IMR-90 (cell line): Measurements from ENCODE around the gene LRRC1. TPM values are rescaled to one million over a fixed set of nuclear protein-coding genes. Genes with fewer than 3 reads are reported as not detected.

ENCODE experiments used
- ATAC-seq: fragments of 200-7000 bp; cut with Tn5 transposase; 2 replicates; pipeline ENCODE4 v1.9.1; 2020; ENCODE audit warnings: low read depth, mild to moderate bottlenecking, moderate library complexity
- BruUV-seq: library from RNA; stranded (reverse); fragments of 400-500 nt; replicated peaks from 2 replicates; lab custom pipeline; 2021; lab: Mats Ljungman, UMichigan
- CTCF ChIA-PET: fragments of 300-600 bp; formaldehyde crosslinking; extraction: SDS; loops from one replicate; lab custom pipeline; 2021; ENCODE audit warnings: antibody characterized with exemption; lab: Yijun Ruan, JAX
- POLR2A ChIA-PET: fragments of 300-600 bp; sonication (Branson Sonifier 250); formaldehyde crosslinking; loops from one replicate; lab custom pipeline; 2022; ENCODE audit warnings: antibody characterized with exemption; ENCODE audit not compliant: unreplicated experiment; lab: Charles Lee
- DNase-seq: peaks from one replicate; pipeline ENCODE4 v3.0.0; 2013
- H2AFZ ChIP-seq: replicated peaks from 2 replicates; pipeline ENCODE3; 2013; ENCODE audit warnings: low read length, mild to moderate bottlenecking; ENCODE audit not compliant: poor library complexity
- H2AK5ac ChIP-seq: 2 replicates; pipeline ENCODE4 v1.6.1; 2013; ENCODE audit warnings: low read depth, low read length, inconsistent platforms
- H2AK9ac ChIP-seq: replicated peaks from 2 replicates; pipeline ENCODE3; 2013; ENCODE audit warnings: mild to moderate bottlenecking, low read depth, low read length, moderate library complexity; ENCODE audit not compliant: poor library complexity
- H2BK120ac ChIP-seq: 2 replicates; pipeline ENCODE4 v1.6.1; 2013; ENCODE audit warnings: low read depth, low read length, inconsistent platforms
- H2BK15ac ChIP-seq: 3 replicates; pipeline ENCODE4 v1.6.1; 2013; ENCODE audit warnings: low read depth, low read length, inconsistent platforms
- H2BK20ac ChIP-seq: 2 replicates; pipeline ENCODE4 v1.6.1; 2013; ENCODE audit warnings: low read depth, mild to moderate bottlenecking, inconsistent platforms, low read length, moderate library complexity
- H2BK5ac ChIP-seq: 2 replicates; pipeline ENCODE4 v1.6.1; 2013; ENCODE audit warnings: mild to moderate bottlenecking, low read depth, low read length, inconsistent platforms; ENCODE audit not compliant: poor library complexity, severe bottlenecking
- H3K14ac ChIP-seq: replicated peaks from 2 replicates; pipeline ENCODE4 v1.6.1; 2013; ENCODE audit warnings: low read depth, low read length, inconsistent platforms
- H3K18ac ChIP-seq: 2 replicates; pipeline ENCODE4 v1.6.1; 2013; ENCODE audit warnings: low read depth, low read length, control low read depth
- H3K23ac ChIP-seq: 2 replicates; pipeline ENCODE4 v1.6.1; 2013; ENCODE audit warnings: low read depth, low read length, inconsistent platforms
- H3K27ac ChIP-seq: 2 replicates; pipeline ENCODE4 v1.5.1; 2013; ENCODE audit warnings: mild to moderate bottlenecking, control low read depth, low read length; ENCODE audit not compliant: insufficient read depth
- H3K27me3 ChIP-seq: 2 replicates; pipeline ENCODE4 v1.6.1; 2013; ENCODE audit warnings: low read length; ENCODE audit not compliant: control insufficient read depth, insufficient read depth
- H3K36me3 ChIP-seq: 2 replicates; pipeline ENCODE4 v1.6.1; 2013; ENCODE audit warnings: low read length, mixed read lengths; ENCODE audit not compliant: control insufficient read depth, insufficient read depth
- H3K4ac ChIP-seq: 2 replicates; pipeline ENCODE4 v1.6.1; 2013; ENCODE audit warnings: low read depth, low read length, inconsistent platforms
- H3K4me1 ChIP-seq: 2 replicates; pipeline ENCODE4 v1.6.1; 2013; ENCODE audit warnings: low read length, mixed read lengths; ENCODE audit not compliant: control insufficient read depth, insufficient read depth
- H3K4me2 ChIP-seq: 2 replicates; pipeline ENCODE4 v1.6.1; 2013; ENCODE audit warnings: low read depth, mild to moderate bottlenecking, control low read depth, low read length, moderate library complexity
- H3K4me3 ChIP-seq: 2 replicates; pipeline ENCODE4 v1.5.1; 2013; ENCODE audit warnings: low read depth, mild to moderate bottlenecking, control low read depth, low read length, moderate library complexity; ENCODE audit not compliant: insufficient read depth
- H3K56ac ChIP-seq: 2 replicates; pipeline ENCODE4 v1.6.1; 2013; ENCODE audit warnings: low read length, inconsistent platforms; ENCODE audit not compliant: insufficient read depth; ENCODE audit errors: extremely low read depth
- H3K79me1 ChIP-seq, 2 experiments: 2 replicates each; pipeline ENCODE4 v1.6.1; 2013; ENCODE audit warnings: low read length in 2 of 2, inconsistent platforms in 1 of 2, low read depth in 1 of 2
- H3K9ac ChIP-seq: 2 replicates; pipeline ENCODE4 v1.6.1; 2013; ENCODE audit warnings: low read depth, low read length, control low read depth
- H3K9me1 ChIP-seq: 2 replicates; pipeline ENCODE4 v1.6.1; 2013; ENCODE audit warnings: low read length, inconsistent platforms; ENCODE audit not compliant: insufficient read depth
- H3K9me3 ChIP-seq: 2 replicates; pipeline ENCODE4 v1.6.1; 2013; ENCODE audit warnings: low read length; ENCODE audit not compliant: control insufficient read depth, insufficient read depth
- H4K20me1 ChIP-seq: 2 replicates; pipeline ENCODE4 v1.6.1; 2013; ENCODE audit warnings: low read length, inconsistent platforms; ENCODE audit not compliant: insufficient read depth
- H4K5ac ChIP-seq: 2 replicates; pipeline ENCODE4 v1.6.1; 2013; ENCODE audit warnings: mild to moderate bottlenecking, low read depth, low read length, control low read depth
- H4K8ac ChIP-seq, 2 experiments: 2 replicates each; pipeline ENCODE4 v1.6.1; 2013; ENCODE audit warnings: low read depth in 2 of 2, low read length in 2 of 2, control low read depth in 1 of 2, inconsistent platforms in 1 of 2
- H4K91ac ChIP-seq: 2 replicates; pipeline ENCODE4 v1.6.1; 2013; ENCODE audit warnings: low read depth, low read length, inconsistent platforms; ENCODE audit not compliant: insufficient read depth
- BHLHE40 ChIP-seq: fragments of 150-350 bp; IDR thresholded peaks from 2 replicates; pipeline ENCODE4 v1.6.1; 2016; ENCODE audit warnings: mild to moderate bottlenecking, low read depth, low read length
- ELK1 ChIP-seq: fragments of 150-350 bp; IDR thresholded peaks from 2 replicates; pipeline ENCODE4 v1.6.1; 2016; ENCODE audit warnings: low read depth, mild to moderate bottlenecking, low read length, moderate library complexity, borderline replicate concordance
- FOS ChIP-seq: fragments of 150-350 bp; IDR thresholded peaks from 2 replicates; pipeline ENCODE4 v1.6.1; 2016; ENCODE audit warnings: low read depth, low read length
- MAFK ChIP-seq: IDR thresholded peaks from 2 replicates; pipeline ENCODE4 v1.6.1; 2012; ENCODE audit warnings: low read depth, low read length, improper control_type of control experiment
- MAZ ChIP-seq: IDR thresholded peaks from 2 replicates; pipeline ENCODE4 v1.6.1; 2012; ENCODE audit warnings: low read depth, mild to moderate bottlenecking, low read length, improper control_type of control experiment, moderate library complexity, borderline replicate concordance
- MXI1 ChIP-seq: IDR thresholded peaks from 2 replicates; pipeline ENCODE4 v1.6.1; 2012; ENCODE audit warnings: low read depth, mild to moderate bottlenecking, low read length, moderate library complexity, borderline replicate concordance
- NFE2L2 ChIP-seq: fragments of 150-350 bp; IDR thresholded peaks from 2 replicates; pipeline ENCODE4 v1.6.1; 2016; ENCODE audit warnings: low read depth, mild to moderate bottlenecking, low read length
- POLR2A ChIP-seq: IDR thresholded peaks from 2 replicates; pipeline ENCODE4 v1.6.1; 2012; ENCODE audit warnings: mild to moderate bottlenecking, low read depth, low read length
- RAD21 ChIP-seq: IDR thresholded peaks from 2 replicates; pipeline ENCODE4 v1.6.1; 2012; ENCODE audit warnings: low read length, improper control_type of control experiment
- RCOR1 ChIP-seq: IDR thresholded peaks from 2 replicates; pipeline ENCODE4 v1.6.1; 2012; ENCODE audit warnings: mild to moderate bottlenecking, low read length, improper control_type of control experiment; ENCODE audit not compliant: insufficient replicate concordance
- SMC3 ChIP-seq: fragments of 150-350 bp; IDR thresholded peaks from 2 replicates; pipeline ENCODE4 v1.6.1; 2016; ENCODE audit warnings: low read depth, mild to moderate bottlenecking, antibody characterized with exemption, low read length, moderate library complexity
- USF2 ChIP-seq: fragments of 150-350 bp; IDR thresholded peaks from 2 replicates; pipeline ENCODE4 v1.6.1; 2017; ENCODE audit warnings: mild to moderate bottlenecking, antibody characterized with exemption, low read length, low read depth
- WGBS, 2 experiments: methylation state at CpG; one replicate each; pipeline versions ENCODE4 v1.1.5 to v1.1.7; 2013; ENCODE audit warnings: missing lambda C conversion rate in 2 of 2; ENCODE audit not compliant: insufficient read length in 1 of 2; ENCODE audit errors: extremely low coverage in 2 of 2; 5-methylcytosine and 5-hydroxymethylcytosine counted together
- dilution Hi-C: fragments of 300-500 bp; cut with HindIII; formaldehyde crosslinking; loops from one replicate; pipeline ENCODE4 v1.14.3; 2018; ENCODE audit warnings: low sequenced_read_pairs; ENCODE audit not compliant: unreplicated experiment
- in situ Hi-C: fragments of 300-500 bp; cut with MboI; formaldehyde crosslinking; loops from 3 replicates; pipeline ENCODE4 v1.14.3; 2019; ENCODE audit warnings: low sequenced_read_pairs, inconsistent platforms, mixed read lengths
- intact Hi-C: fragments of 100-400 bp; cut with micrococcal nuclease; formaldehyde crosslinking; loops from 2 replicates; pipeline ENCODE4 v1.10.0; 2022
- polyA plus RNA-seq, 3 experiments: library from polyadenylated mRNA; depleted of rRNA; stranded (reverse); fragments of >200 nt; gene quantifications; 2 replicates each; pipeline ENCODE4 v1.2.3, GENCODE V29; 2012; ENCODE audit warnings: low replicate concordance in 1 of 3
- total RNA-seq: library from RNA; depleted of rRNA; stranded (reverse); fragments of >200 nt; gene quantifications from 2 replicates; pipeline ENCODE4 v1.2.3, GENCODE V29; 2012

LRRC1 gene
- total and polyA plus RNA-seq, 2 of the 4 experiments (the other 2 are of a cell fraction) = 5.1 to 6.1 TPM

GRCh38 chr6:53926505-53926904, 131.7 kb downstream of the LRRC1 start:
- Histone ChIP-seq H3K9me1 (peaks cover 6% of the 10 kb centered on the region; the same call in 1 of the 2 replicates), H3K27ac (no peak overlapping the region), H3K56ac (no peak overlapping the region), H4K5ac (no peak overlapping the region), H3K36me3 (peaks cover 4% of the 10 kb centered on the region), H4K91ac (no peak overlapping the region), H3K14ac (no peak overlapping the region), H3K23ac (no peak overlapping the region), H2AK9ac (no peak overlapping the region), H2BK15ac (no peak overlapping the region), H3K18ac (no peak overlapping the region), H2BK20ac (no peak overlapping the region), H2AK5ac (no peak overlapping the region), H3K4ac (no peak overlapping the region), H3K27me3 (no peaks in the 10 kb centered on the region), H3K4me3 (no peak overlapping the region), H2BK120ac (no peak overlapping the region), H3K9me3 (no peaks in the 10 kb centered on the region), H4K20me1 (no peaks in the 10 kb centered on the region), H3K9ac (no peak overlapping the region), H2AFZ (no peak overlapping the region), H3K79me1 (no peaks in the 10 kb centered on the region), H4K8ac (no peak overlapping the region), H2BK5ac (no peak overlapping the region), H3K4me1 (peaks cover 8% of the 10 kb centered on the region), H3K4me2 (no peak overlapping the region)
- intact Hi-C loops (loop anchor here (10.0 kb wide), 1 partner anchor 132 kb away; the partner anchor contains the start of gene LRRC1), dilution Hi-C loops (no loop called here), in situ Hi-C loops (loop anchor here (25.0 kb wide), 1 partner anchor 739 kb away; no protein-coding TSS in a partner anchor)
- ATAC-seq (no peak), DNase-seq (peak; percentile 40)
- ChIA-PET CTCF (no interaction called here), POLR2A (no interaction called here)
- 100% methylated on average over 1 of the region's 2 CpGs; no CpG with 5 or more reads in 1 of the 2 experiments for WGBS, 2 experiments
- TF ChIP-seq NFE2L2 (no peak), RCOR1 (no peak), SMC3 (no peak), MAZ (no peak), MAFK (no peak), POLR2A (no peak), USF2 (no peak), BHLHE40 (no peak), ELK1 (no peak), MXI1 (no peak), RAD21 (no peak), FOS (no peak)
- no TSS peak for BruUV-seq
